ENCODE results near the gene NEDD4L.

NEDD4L gene

GRCh38 chr18:58316396-58317342 is 272.6 kb downstream of the NEDD4L start:
- in situ Hi-C loops (cut with HindIII; ENCODE audit: low pct_ligation_motif_present, low sequenced_read_pairs): no loop called here
- Histone ChIP-seq H3K36me3 (replicated peaks) (no peaks in the 10 kb centered on the region), H3K4me3 (ENCODE audit: low read depth, low read length) (no peak overlapping the region), H3K27ac (no peak overlapping the region), H3K27me3 (replicated peaks) (no peaks in the 10 kb centered on the region)
- TF ChIP-seq CTCF (IDR thresholded peaks at IDR 0.05; ENCODE audit: low read depth, low read length, missing control alignments): no peak
- DNase-seq: no peak

GRCh38 chr18:58319719-58320118 is 275.7 kb downstream of the NEDD4L start:
- TF ChIP-seq CTCF (IDR thresholded peaks at IDR 0.05; ENCODE audit: low read depth, low read length, missing control alignments): no peak
- no peak for DNase-seq
- Histone ChIP-seq H3K4me3 (ENCODE audit: low read depth, low read length) (no peak overlapping the region), H3K36me3 (replicated peaks) (peaks cover 2% of the 10 kb centered on the region), H3K27me3 (replicated peaks) (no peaks in the 10 kb centered on the region), H3K27ac (no peak overlapping the region)
- in situ Hi-C loops (cut with HindIII; ENCODE audit: low pct_ligation_motif_present, low sequenced_read_pairs): no loop called here

GRCh38 chr18:58320907-58321561 is 277.0 kb downstream of the NEDD4L start:
- no peaks in the 10 kb centered on the region for H3K27me3 ChIP-seq (replicated peaks)
- in situ Hi-C loops (cut with HindIII; ENCODE audit: low pct_ligation_motif_present, low sequenced_read_pairs): no loop called here
- peaks cover 6% of the 10 kb centered on the region for H3K36me3 ChIP-seq (replicated peaks)
- no peak overlapping the region for H3K4me3 ChIP-seq (ENCODE audit: low read depth, low read length)
- no peak for DNase-seq
- H3K27ac ChIP-seq: no peak overlapping the region
- TF ChIP-seq CTCF (IDR thresholded peaks at IDR 0.05; ENCODE audit: low read depth, low read length, missing control alignments): peak; percentile 11

- peak; percentile 71 for TF ChIP-seq CTCF (IDR thresholded peaks at IDR 0.05; ENCODE audit: low read depth, low read length, missing control alignments)
- DNase-seq: peak; percentile 70
- in situ Hi-C loops (cut with HindIII; ENCODE audit: low pct_ligation_motif_present, low sequenced_read_pairs): no loop called here
- Histone ChIP-seq H3K27ac (no peak overlapping the region), H3K36me3 (replicated peaks) (peaks cover 6% of the 10 kb centered on the region), H3K27me3 (replicated peaks) (no peaks in the 10 kb centered on the region), H3K4me3 (ENCODE audit: low read depth, low read length) (no peak overlapping the region)
These were observed 278.0 kb downstream of the NEDD4L start for GRCh38 chr18:58321986-58322385.

- no peaks in the 10 kb centered on the region for H3K27me3 ChIP-seq (replicated peaks)
- no peak for DNase-seq
- TF ChIP-seq CTCF (IDR thresholded peaks at IDR 0.05; ENCODE audit: low read depth, low read length, missing control alignments): no peak
- H3K36me3 ChIP-seq (replicated peaks): peaks cover 6% of the 10 kb centered on the region
- H3K27ac ChIP-seq: no peak overlapping the region
- in situ Hi-C loops (cut with HindIII; ENCODE audit: low pct_ligation_motif_present, low sequenced_read_pairs): no loop called here
- no peak overlapping the region for H3K4me3 ChIP-seq (ENCODE audit: low read depth, low read length)
These were observed 278.4 kb downstream of the NEDD4L start for GRCh38 chr18:58322464-58322863.

Data from brain microvascular endothelial cell (primary cell).